Neural cell (in vitro differentiated cells): ENCODE data around the gene RPTN. TPM values are rescaled to one million over a fixed set of nuclear protein-coding genes. Genes with fewer than 3 reads are reported as not detected.

Source experiments
- H2AFZ ChIP-seq: fragments of 200-600, 300-800 bp; sonication (generic), shearing (Covaris generic); 2 replicates; pipeline ENCODE4 v1.6.0; 2014; ENCODE audit warnings: low read depth, mild to moderate bottlenecking, antibody characterized with exemption, low read length, moderate library complexity
- H3F3A ChIP-seq: fragments of 200-600 bp; shearing (Covaris generic); 2 replicates; pipeline ENCODE4 v1.6.1; 2016; ENCODE audit warnings: mild to moderate bottlenecking, moderate library complexity, mixed read lengths, antibody characterized with exemption, low read length; ENCODE audit not compliant: insufficient read depth, poor library complexity, severe bottlenecking
- H3K27ac ChIP-seq: fragments of 200-600, 300-800 bp; sonication (generic), shearing (Covaris generic); 2 replicates; pipeline ENCODE4 v1.5.1; 2014; ENCODE audit warnings: mild to moderate bottlenecking, low read length, moderate library complexity
- H3K27me3 ChIP-seq: fragments of 300-800, 200-600 bp; sonication (generic), shearing (Covaris generic); 2 replicates; pipeline ENCODE4 v1.6.0; 2014; ENCODE audit warnings: mild to moderate bottlenecking, low read depth, low read length, moderate library complexity; ENCODE audit not compliant: insufficient read depth
- H3K36me3 ChIP-seq: fragments of 300-800, 200-600 bp; sonication (generic), shearing (Covaris generic); 2 replicates; pipeline ENCODE4 v1.5.1; 2014; ENCODE audit warnings: mild to moderate bottlenecking, antibody characterized with exemption, low read length, moderate library complexity; ENCODE audit not compliant: insufficient read depth
- H3K4me2 ChIP-seq: fragments of 300-800, 200-600 bp; sonication (generic), shearing (Covaris generic); 2 replicates; pipeline ENCODE4 v1.6.0; 2014; ENCODE audit warnings: mild to moderate bottlenecking, low read length
- H3K4me3 ChIP-seq: fragments of 300-800, 200-600 bp; sonication (generic), shearing (Covaris generic); 2 replicates; pipeline ENCODE4 v1.5.1; 2014; ENCODE audit warnings: mild to moderate bottlenecking, low read length, moderate library complexity
- H3K79me2 ChIP-seq: fragments of 200-600 bp; shearing (Covaris generic); replicated peaks from 2 replicates; pipeline ENCODE4 v1.6.0; 2014; ENCODE audit warnings: mild to moderate bottlenecking, low read length, moderate library complexity; ENCODE audit not compliant: insufficient read depth
- H3K9ac ChIP-seq: fragments of 300-800, 200-600 bp; sonication (generic), shearing (Covaris generic); 2 replicates; pipeline ENCODE4 v1.6.1; 2016; ENCODE audit warnings: mild to moderate bottlenecking, low read length, mixed read lengths
- H3K9me2 ChIP-seq: fragments of 200-600 bp; shearing (Covaris generic); 2 replicates; pipeline ENCODE4 v1.6.1; 2016; ENCODE audit warnings: mild to moderate bottlenecking, low read length, mixed read lengths; ENCODE audit not compliant: insufficient read depth
- H3K9me3 ChIP-seq: fragments of 200-600, 300-800 bp; sonication (generic), shearing (Covaris generic); 2 replicates; pipeline ENCODE4 v1.6.1; 2016; ENCODE audit warnings: mild to moderate bottlenecking, mixed run types, low read length, moderate library complexity, mixed read lengths
- H4K20me1 ChIP-seq: fragments of 200-600 bp; shearing (Covaris generic); 2 replicates; pipeline ENCODE4 v1.6.1; 2016; ENCODE audit warnings: mild to moderate bottlenecking, mixed run types; ENCODE audit not compliant: insufficient read depth
- EP300 ChIP-seq: fragments of 450-650 bp; conservative IDR thresholded peaks from 2 replicates; pipeline ENCODE4 v1.6.1; 2014; ENCODE audit warnings: antibody characterized with exemption, mild to moderate bottlenecking, moderate library complexity; ENCODE audit not compliant: poor library complexity, severe bottlenecking
- EZH2 ChIP-seq: fragments of 200-600, 300-800 bp; shearing (Covaris generic), sonication (generic); IDR thresholded peaks from 2 replicates; pipeline ENCODE4 v1.6.1; 2014; ENCODE audit warnings: antibody characterized with exemption, low read length, borderline replicate concordance, mild to moderate bottlenecking; ENCODE audit not compliant: insufficient read depth, poor library complexity, severe bottlenecking
- MXI1 ChIP-seq: fragments of 450-650 bp; conservative IDR thresholded peaks from 2 replicates; pipeline ENCODE4 v1.6.1; 2014; ENCODE audit warnings: antibody characterized with exemption, mild to moderate bottlenecking; ENCODE audit not compliant: poor library complexity, severe bottlenecking
- POLR2AphosphoS5 ChIP-seq: IDR thresholded peaks from 2 replicates; pipeline ENCODE4 v1.6.1; 2012
- RAD21 ChIP-seq: fragments of 450-650 bp; conservative IDR thresholded peaks from 2 replicates; pipeline ENCODE4 v1.6.1; 2014; ENCODE audit warnings: antibody characterized with exemption, mild to moderate bottlenecking, moderate library complexity
- SMC3 ChIP-seq: fragments of 450-650 bp; conservative IDR thresholded peaks from 2 replicates; pipeline ENCODE4 v1.6.1; 2014; ENCODE audit warnings: antibody characterized with exemption, mild to moderate bottlenecking, moderate library complexity; ENCODE audit not compliant: poor library complexity
- TAF1 ChIP-seq: IDR thresholded peaks from 2 replicates; pipeline ENCODE4 v1.6.1; 2012; ENCODE audit warnings: low read depth
- polyA plus RNA-seq: library from polyadenylated mRNA; depleted of rRNA; stranded (reverse); fragments of >200 nt; gene quantifications from 2 replicates; pipeline ENCODE4 v1.2.3, GENCODE V29; 2014
- TF ChIP-seq, protein P1 (sequence below): IDR thresholded peaks from 2 replicates; pipeline ENCODE4 v1.6.1; 2012; ENCODE audit warnings: borderline replicate concordance
- TF ChIP-seq, protein P2 (sequence below): fragments of 450-650 bp; IDR thresholded peaks from 2 replicates; pipeline ENCODE4 v1.5.1; 2014; ENCODE audit warnings: antibody characterized with exemption, mild to moderate bottlenecking, moderate library complexity; ENCODE audit not compliant: poor library complexity, severe bottlenecking

RPTN gene
- polyA plus RNA-seq, 1 donor from 2014 or later, result not detected

DNA sequence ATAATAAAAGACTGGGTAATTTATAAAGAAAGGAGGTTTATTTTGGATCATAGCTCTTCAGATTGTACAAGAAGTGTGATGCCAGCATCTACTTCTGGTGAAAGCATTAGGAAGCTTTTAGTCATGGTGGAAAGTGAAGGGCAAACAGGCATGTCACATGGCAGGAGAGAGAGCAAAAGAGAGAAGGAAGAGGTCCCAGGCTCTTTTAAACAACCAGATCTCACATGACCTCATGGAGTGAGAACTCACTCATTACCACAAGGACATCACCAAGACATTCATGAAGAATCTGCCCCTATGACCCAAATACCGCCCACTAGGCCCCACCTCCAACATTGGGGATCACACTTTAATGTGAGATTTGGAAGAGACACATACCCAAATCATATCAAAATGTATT lies 10.0 kb downstream of the RPTN start:
- no peak overlapping the region for H2AFZ ChIP-seq
- H3K27me3 ChIP-seq, result no peaks in the 10 kb centered on the region
- no peaks in the 10 kb centered on the region for H3K9me2 ChIP-seq
- no peaks in the 10 kb centered on the region for H3K36me3 ChIP-seq
- no peaks in the 10 kb centered on the region for H4K20me1 ChIP-seq
- H3K4me3 ChIP-seq, result no peak overlapping the region
- no peak overlapping the region for H3K27ac ChIP-seq
- TF ChIP-seq TAF1, result no peak
- no peak for TF ChIP-seq EP300
- TF ChIP-seq, protein P1, sequence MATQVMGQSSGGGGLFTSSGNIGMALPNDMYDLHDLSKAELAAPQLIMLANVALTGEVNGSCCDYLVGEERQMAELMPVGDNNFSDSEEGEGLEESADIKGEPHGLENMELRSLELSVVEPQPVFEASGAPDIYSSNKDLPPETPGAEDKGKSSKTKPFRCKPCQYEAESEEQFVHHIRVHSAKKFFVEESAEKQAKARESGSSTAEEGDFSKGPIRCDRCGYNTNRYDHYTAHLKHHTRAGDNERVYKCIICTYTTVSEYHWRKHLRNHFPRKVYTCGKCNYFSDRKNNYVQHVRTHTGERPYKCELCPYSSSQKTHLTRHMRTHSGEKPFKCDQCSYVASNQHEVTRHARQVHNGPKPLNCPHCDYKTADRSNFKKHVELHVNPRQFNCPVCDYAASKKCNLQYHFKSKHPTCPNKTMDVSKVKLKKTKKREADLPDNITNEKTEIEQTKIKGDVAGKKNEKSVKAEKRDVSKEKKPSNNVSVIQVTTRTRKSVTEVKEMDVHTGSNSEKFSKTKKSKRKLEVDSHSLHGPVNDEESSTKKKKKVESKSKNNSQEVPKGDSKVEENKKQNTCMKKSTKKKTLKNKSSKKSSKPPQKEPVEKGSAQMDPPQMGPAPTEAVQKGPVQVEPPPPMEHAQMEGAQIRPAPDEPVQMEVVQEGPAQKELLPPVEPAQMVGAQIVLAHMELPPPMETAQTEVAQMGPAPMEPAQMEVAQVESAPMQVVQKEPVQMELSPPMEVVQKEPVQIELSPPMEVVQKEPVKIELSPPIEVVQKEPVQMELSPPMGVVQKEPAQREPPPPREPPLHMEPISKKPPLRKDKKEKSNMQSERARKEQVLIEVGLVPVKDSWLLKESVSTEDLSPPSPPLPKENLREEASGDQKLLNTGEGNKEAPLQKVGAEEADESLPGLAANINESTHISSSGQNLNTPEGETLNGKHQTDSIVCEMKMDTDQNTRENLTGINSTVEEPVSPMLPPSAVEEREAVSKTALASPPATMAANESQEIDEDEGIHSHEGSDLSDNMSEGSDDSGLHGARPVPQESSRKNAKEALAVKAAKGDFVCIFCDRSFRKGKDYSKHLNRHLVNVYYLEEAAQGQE, result no peak
- TF ChIP-seq, protein P2, sequence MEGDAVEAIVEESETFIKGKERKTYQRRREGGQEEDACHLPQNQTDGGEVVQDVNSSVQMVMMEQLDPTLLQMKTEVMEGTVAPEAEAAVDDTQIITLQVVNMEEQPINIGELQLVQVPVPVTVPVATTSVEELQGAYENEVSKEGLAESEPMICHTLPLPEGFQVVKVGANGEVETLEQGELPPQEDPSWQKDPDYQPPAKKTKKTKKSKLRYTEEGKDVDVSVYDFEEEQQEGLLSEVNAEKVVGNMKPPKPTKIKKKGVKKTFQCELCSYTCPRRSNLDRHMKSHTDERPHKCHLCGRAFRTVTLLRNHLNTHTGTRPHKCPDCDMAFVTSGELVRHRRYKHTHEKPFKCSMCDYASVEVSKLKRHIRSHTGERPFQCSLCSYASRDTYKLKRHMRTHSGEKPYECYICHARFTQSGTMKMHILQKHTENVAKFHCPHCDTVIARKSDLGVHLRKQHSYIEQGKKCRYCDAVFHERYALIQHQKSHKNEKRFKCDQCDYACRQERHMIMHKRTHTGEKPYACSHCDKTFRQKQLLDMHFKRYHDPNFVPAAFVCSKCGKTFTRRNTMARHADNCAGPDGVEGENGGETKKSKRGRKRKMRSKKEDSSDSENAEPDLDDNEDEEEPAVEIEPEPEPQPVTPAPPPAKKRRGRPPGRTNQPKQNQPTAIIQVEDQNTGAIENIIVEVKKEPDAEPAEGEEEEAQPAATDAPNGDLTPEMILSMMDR, result no peak
- no peak for TF ChIP-seq EZH2
- no peak for TF ChIP-seq RAD21
- TF ChIP-seq SMC3, result no peak
- TF ChIP-seq MXI1, result no peak
- no peaks in the 10 kb centered on the region for H3K9me3 ChIP-seq
- no peaks in the 10 kb centered on the region for H3K79me2 ChIP-seq
- no peak overlapping the region for H3K4me2 ChIP-seq
- H3K9ac ChIP-seq, result no peak overlapping the region
- H3F3A ChIP-seq, result no peaks in the 10 kb centered on the region

DNA sequence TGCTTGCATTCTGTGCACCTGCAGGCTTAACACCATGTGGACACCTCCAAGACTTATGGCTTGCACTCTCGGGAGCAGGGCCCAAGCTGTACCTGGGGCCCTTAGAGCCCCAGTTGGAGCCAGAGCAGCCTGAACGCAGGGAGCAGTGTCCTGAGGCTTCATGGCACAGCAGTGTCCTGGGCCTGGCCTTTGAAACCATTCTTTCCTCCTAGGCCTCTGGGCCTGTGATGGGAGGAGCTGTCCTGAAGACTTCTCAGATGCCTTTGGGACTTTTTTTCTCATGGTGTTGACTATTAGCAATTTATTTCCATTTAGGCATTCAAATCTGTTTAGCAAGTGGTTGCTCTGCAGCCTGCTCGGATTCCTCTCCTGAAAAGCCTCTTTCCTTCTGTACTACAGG lies 11.0 kb downstream of the RPTN start:
- no peak overlapping the region for H2AFZ ChIP-seq
- no peaks in the 10 kb centered on the region for H3K79me2 ChIP-seq
- H3K27ac ChIP-seq, result no peak overlapping the region
- H3F3A ChIP-seq, result no peaks in the 10 kb centered on the region
- no peaks in the 10 kb centered on the region for H3K36me3 ChIP-seq
- H4K20me1 ChIP-seq, result no peaks in the 10 kb centered on the region
- no peak overlapping the region for H3K9ac ChIP-seq
- H3K27me3 ChIP-seq, result no peaks in the 10 kb centered on the region
- TF ChIP-seq POLR2AphosphoS5, result no peak
- TF ChIP-seq EZH2, result no peak
- no peak for TF ChIP-seq RAD21
- no peak for TF ChIP-seq EP300
- TF ChIP-seq, protein P1, result no peak
- TF ChIP-seq SMC3, result no peak
- TF ChIP-seq MXI1, result no peak
- no peak for TF ChIP-seq TAF1
- TF ChIP-seq, protein P2, result no peak
- no peaks in the 10 kb centered on the region for H3K9me2 ChIP-seq
- no peaks in the 10 kb centered on the region for H3K9me3 ChIP-seq
- no peak overlapping the region for H3K4me2 ChIP-seq
- H3K4me3 ChIP-seq, result no peak overlapping the region
